ENCODE measurements around the gene ARL8B. TPM values are rescaled to one million over a fixed set of nuclear protein-coding genes. Genes with fewer than 3 reads are reported as not detected.

The ARL8B gene
- total RNA-seq, 1 donor from 2014 or later: 145 TPM

DNA sequence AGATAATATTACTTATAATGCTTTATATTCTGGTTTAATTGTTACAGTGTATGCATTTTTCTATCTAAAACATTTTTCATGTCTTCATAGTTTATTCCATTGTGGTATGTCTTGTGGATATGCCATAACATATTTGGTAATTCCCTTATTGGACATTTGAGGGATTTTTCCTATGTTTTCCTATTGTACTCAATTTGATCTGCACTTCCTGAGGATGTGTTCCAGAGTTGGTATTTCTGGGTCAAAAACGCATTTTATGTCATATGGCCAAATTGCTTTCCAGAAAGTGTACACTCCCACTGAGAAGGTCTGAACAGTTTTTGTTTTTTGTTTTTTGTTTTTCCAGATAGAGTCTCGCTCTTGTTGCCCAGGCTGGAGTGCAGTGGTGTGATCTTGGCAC, 6.8 kb downstream of the ARL8B start:
- Histone ChIP-seq H3K36me3 (ENCODE audit: control insufficient read depth, insufficient read depth, low read length) (peaks cover 3% of the 10 kb centered on the region), H3K4me3 (ENCODE audit: low read depth, low read length) (no peak overlapping the region), H3K27me3 (ENCODE audit: control insufficient read depth, insufficient read depth, low read length) (no peaks in the 10 kb centered on the region)
- FAIRE-seq: no peak
- TF ChIP-seq, protein P1, sequence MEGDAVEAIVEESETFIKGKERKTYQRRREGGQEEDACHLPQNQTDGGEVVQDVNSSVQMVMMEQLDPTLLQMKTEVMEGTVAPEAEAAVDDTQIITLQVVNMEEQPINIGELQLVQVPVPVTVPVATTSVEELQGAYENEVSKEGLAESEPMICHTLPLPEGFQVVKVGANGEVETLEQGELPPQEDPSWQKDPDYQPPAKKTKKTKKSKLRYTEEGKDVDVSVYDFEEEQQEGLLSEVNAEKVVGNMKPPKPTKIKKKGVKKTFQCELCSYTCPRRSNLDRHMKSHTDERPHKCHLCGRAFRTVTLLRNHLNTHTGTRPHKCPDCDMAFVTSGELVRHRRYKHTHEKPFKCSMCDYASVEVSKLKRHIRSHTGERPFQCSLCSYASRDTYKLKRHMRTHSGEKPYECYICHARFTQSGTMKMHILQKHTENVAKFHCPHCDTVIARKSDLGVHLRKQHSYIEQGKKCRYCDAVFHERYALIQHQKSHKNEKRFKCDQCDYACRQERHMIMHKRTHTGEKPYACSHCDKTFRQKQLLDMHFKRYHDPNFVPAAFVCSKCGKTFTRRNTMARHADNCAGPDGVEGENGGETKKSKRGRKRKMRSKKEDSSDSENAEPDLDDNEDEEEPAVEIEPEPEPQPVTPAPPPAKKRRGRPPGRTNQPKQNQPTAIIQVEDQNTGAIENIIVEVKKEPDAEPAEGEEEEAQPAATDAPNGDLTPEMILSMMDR (IDR thresholded peaks at IDR 0.05; ENCODE audit: insufficient read depth, low read length, severe bottlenecking): no peak
- DNase-seq (ENCODE audit: low read depth): no peak

DNA sequence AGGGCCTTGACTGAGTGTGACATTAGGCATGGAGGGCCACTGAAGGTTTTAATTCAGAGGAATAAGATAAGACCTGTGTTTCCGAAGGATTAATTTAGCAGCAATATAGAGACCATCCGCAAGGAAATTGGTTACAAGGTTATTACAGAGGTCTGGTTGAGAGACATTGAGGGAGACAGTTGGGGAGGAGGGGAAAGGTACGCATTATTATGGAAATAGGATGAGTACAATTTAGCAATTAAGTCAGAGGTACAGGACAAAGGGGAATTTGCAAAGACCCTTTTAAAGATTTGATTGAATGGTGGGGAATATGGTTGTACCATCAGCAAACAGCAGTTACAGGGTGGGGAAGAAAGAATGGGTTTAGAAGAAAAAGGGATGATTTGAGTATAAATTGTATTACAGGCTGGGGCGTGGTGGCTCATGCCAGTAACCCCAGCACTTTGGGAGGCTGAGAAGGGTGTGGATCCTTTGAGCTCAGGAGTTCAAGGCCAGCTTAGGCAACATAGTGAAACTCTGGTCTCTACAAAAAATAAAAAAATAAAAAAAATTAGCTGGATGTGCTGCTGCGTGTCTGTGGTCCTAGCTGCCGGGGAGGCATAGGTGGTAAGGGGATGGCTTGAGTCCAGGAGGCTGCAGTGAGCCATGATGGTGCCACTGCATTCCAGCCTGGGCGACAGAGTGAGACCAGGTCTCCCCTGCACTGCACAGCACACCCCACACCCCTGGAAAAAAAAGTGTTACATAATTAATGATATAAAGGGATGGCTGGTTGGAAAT, 11.3 kb downstream of the ARL8B start:
- no peaks in the 10 kb centered on the region for H3K27me3 ChIP-seq (ENCODE audit: control insufficient read depth, insufficient read depth, low read length)
- H3K36me3 ChIP-seq (ENCODE audit: control insufficient read depth, insufficient read depth, low read length): peaks cover 3% of the 10 kb centered on the region
- TF ChIP-seq, protein P1 (IDR thresholded peaks at IDR 0.05; ENCODE audit: insufficient read depth, low read length, severe bottlenecking): no peak
- H3K4me3 ChIP-seq (ENCODE audit: low read depth, low read length): no peak overlapping the region
- DNase-seq (ENCODE audit: low read depth) (no peak), FAIRE-seq (no peak)

- FAIRE-seq: no peak
- DNase-seq (ENCODE audit: low read depth): no peak
- Histone ChIP-seq H3K27me3 (ENCODE audit: control insufficient read depth, insufficient read depth, low read length) (no peaks in the 10 kb centered on the region), H3K36me3 (ENCODE audit: control insufficient read depth, insufficient read depth, low read length) (peaks cover 3% of the 10 kb centered on the region), H3K4me3 (ENCODE audit: low read depth, low read length) (no peak overlapping the region)
- TF ChIP-seq, protein P1 (IDR thresholded peaks at IDR 0.05; ENCODE audit: insufficient read depth, low read length, severe bottlenecking): no peak
Measured at GRCh38 chr3:5134019-5134391, 11.9 kb downstream of the ARL8B start.

- TF ChIP-seq, protein P1 (IDR thresholded peaks at IDR 0.05; ENCODE audit: insufficient read depth, low read length, severe bottlenecking): no peak
- no peaks in the 10 kb centered on the region for H3K27me3 ChIP-seq (ENCODE audit: control insufficient read depth, insufficient read depth, low read length)
- DNase-seq (ENCODE audit: low read depth): no peak
- peaks cover 1% of the 10 kb centered on the region for H3K36me3 ChIP-seq (ENCODE audit: control insufficient read depth, insufficient read depth, low read length)
- no peak overlapping the region for H3K4me3 ChIP-seq (ENCODE audit: low read depth, low read length)
- FAIRE-seq: no peak
Measured at GRCh38 chr3:5134499-5134898, 12.4 kb downstream of the ARL8B start.

DNA sequence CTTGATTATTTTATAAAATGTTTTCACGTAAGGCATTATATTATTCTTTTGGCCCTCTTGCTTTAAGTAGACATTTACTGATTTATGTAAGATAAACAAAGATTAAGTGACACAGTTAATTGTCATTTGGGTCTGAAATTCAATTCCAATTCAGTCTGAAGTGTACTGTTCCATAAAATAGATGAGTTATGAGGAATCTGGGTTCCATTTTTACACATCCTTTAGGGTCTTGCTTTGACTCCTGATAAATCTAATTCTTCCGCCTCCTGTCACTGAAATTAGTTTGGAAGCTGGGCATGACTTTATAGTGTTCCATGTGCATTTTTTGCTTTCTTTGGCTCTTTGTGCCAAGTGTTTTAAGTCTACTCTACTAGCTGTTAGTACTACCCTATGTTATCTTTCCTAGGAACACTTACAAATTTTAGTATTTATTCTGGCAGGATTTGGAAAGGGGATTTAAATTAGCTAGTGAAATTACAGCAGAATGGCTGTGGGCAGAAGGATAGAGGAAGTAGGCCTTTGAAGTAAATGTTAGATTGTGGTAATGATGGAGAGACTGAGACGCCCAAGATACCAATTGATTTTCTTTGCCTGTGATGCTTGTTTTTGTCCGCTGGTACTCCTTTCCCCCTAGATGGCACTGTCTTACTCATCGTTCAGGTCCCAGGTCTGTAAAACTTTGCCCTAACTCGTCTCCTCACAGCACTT, 14.3 kb downstream of the ARL8B start:
- peak; percentile 67 for DNase-seq (ENCODE audit: low read depth)
- Histone ChIP-seq H3K27me3 (ENCODE audit: control insufficient read depth, insufficient read depth, low read length) (no peaks in the 10 kb centered on the region), H3K4me3 (ENCODE audit: low read depth, low read length) (no peak overlapping the region), H3K36me3 (ENCODE audit: control insufficient read depth, insufficient read depth, low read length) (peaks cover under 1% of the 10 kb centered on the region)
- TF ChIP-seq, protein P1 (IDR thresholded peaks at IDR 0.05; ENCODE audit: insufficient read depth, low read length, severe bottlenecking): peak; percentile 43
- FAIRE-seq: no peak

Measured in bronchial epithelial cell (primary cell).